IMR-90 (cell line): ENCODE results near the gene SAMD11. TPM values are rescaled to one million over a fixed set of nuclear protein-coding genes. Genes with fewer than 3 reads are reported as not detected.

ENCODE experiments used
- ATAC-seq: fragments of 200-7000 bp; cut with Tn5 transposase; 2 replicates; pipeline ENCODE4 v1.9.1; 2020; ENCODE audit warnings: low read depth, mild to moderate bottlenecking, moderate library complexity
- BruUV-seq: library from RNA; stranded (reverse); fragments of 400-500 nt; replicated peaks from 2 replicates; lab custom pipeline; 2021; lab: Mats Ljungman, UMichigan
- CTCF ChIA-PET: fragments of 300-600 bp; formaldehyde crosslinking; extraction: SDS; loops from one replicate; lab custom pipeline; 2021; ENCODE audit warnings: antibody characterized with exemption; lab: Yijun Ruan, JAX
- POLR2A ChIA-PET: fragments of 300-600 bp; sonication (Branson Sonifier 250); formaldehyde crosslinking; loops from one replicate; lab custom pipeline; 2022; ENCODE audit warnings: antibody characterized with exemption; ENCODE audit not compliant: unreplicated experiment; lab: Charles Lee
- DNase-seq: peaks from one replicate; pipeline ENCODE4 v3.0.0; 2013
- H2AFZ ChIP-seq: replicated peaks from 2 replicates; pipeline ENCODE3; 2013; ENCODE audit warnings: low read length, mild to moderate bottlenecking; ENCODE audit not compliant: poor library complexity
- H2AK5ac ChIP-seq: 2 replicates; pipeline ENCODE4 v1.6.1; 2013; ENCODE audit warnings: low read depth, low read length, inconsistent platforms
- H2AK9ac ChIP-seq: replicated peaks from 2 replicates; pipeline ENCODE3; 2013; ENCODE audit warnings: mild to moderate bottlenecking, low read depth, low read length, moderate library complexity; ENCODE audit not compliant: poor library complexity
- H2BK120ac ChIP-seq: 2 replicates; pipeline ENCODE4 v1.6.1; 2013; ENCODE audit warnings: low read depth, low read length, inconsistent platforms
- H2BK15ac ChIP-seq: 3 replicates; pipeline ENCODE4 v1.6.1; 2013; ENCODE audit warnings: low read depth, low read length, inconsistent platforms
- H2BK20ac ChIP-seq: 2 replicates; pipeline ENCODE4 v1.6.1; 2013; ENCODE audit warnings: low read depth, mild to moderate bottlenecking, inconsistent platforms, low read length, moderate library complexity
- H2BK5ac ChIP-seq: 2 replicates; pipeline ENCODE4 v1.6.1; 2013; ENCODE audit warnings: mild to moderate bottlenecking, low read depth, low read length, inconsistent platforms; ENCODE audit not compliant: poor library complexity, severe bottlenecking
- H3K14ac ChIP-seq: replicated peaks from 2 replicates; pipeline ENCODE4 v1.6.1; 2013; ENCODE audit warnings: low read depth, low read length, inconsistent platforms
- H3K18ac ChIP-seq: 2 replicates; pipeline ENCODE4 v1.6.1; 2013; ENCODE audit warnings: low read depth, low read length, control low read depth
- H3K23ac ChIP-seq: 2 replicates; pipeline ENCODE4 v1.6.1; 2013; ENCODE audit warnings: low read depth, low read length, inconsistent platforms
- H3K27ac ChIP-seq: 2 replicates; pipeline ENCODE4 v1.5.1; 2013; ENCODE audit warnings: mild to moderate bottlenecking, control low read depth, low read length; ENCODE audit not compliant: insufficient read depth
- H3K27me3 ChIP-seq: 2 replicates; pipeline ENCODE4 v1.6.1; 2013; ENCODE audit warnings: low read length; ENCODE audit not compliant: control insufficient read depth, insufficient read depth
- H3K36me3 ChIP-seq: 2 replicates; pipeline ENCODE4 v1.6.1; 2013; ENCODE audit warnings: low read length, mixed read lengths; ENCODE audit not compliant: control insufficient read depth, insufficient read depth
- H3K4ac ChIP-seq: 2 replicates; pipeline ENCODE4 v1.6.1; 2013; ENCODE audit warnings: low read depth, low read length, inconsistent platforms
- H3K4me1 ChIP-seq: 2 replicates; pipeline ENCODE4 v1.6.1; 2013; ENCODE audit warnings: low read length, mixed read lengths; ENCODE audit not compliant: control insufficient read depth, insufficient read depth
- H3K4me2 ChIP-seq: 2 replicates; pipeline ENCODE4 v1.6.1; 2013; ENCODE audit warnings: low read depth, mild to moderate bottlenecking, control low read depth, low read length, moderate library complexity
- H3K4me3 ChIP-seq: 2 replicates; pipeline ENCODE4 v1.5.1; 2013; ENCODE audit warnings: low read depth, mild to moderate bottlenecking, control low read depth, low read length, moderate library complexity; ENCODE audit not compliant: insufficient read depth
- H3K56ac ChIP-seq: 2 replicates; pipeline ENCODE4 v1.6.1; 2013; ENCODE audit warnings: low read length, inconsistent platforms; ENCODE audit not compliant: insufficient read depth; ENCODE audit errors: extremely low read depth
- H3K79me1 ChIP-seq, 2 experiments: 2 replicates each; pipeline ENCODE4 v1.6.1; 2013; ENCODE audit warnings: low read length in 2 of 2, inconsistent platforms in 1 of 2, low read depth in 1 of 2
- H3K9ac ChIP-seq: 2 replicates; pipeline ENCODE4 v1.6.1; 2013; ENCODE audit warnings: low read depth, low read length, control low read depth
- H3K9me1 ChIP-seq: 2 replicates; pipeline ENCODE4 v1.6.1; 2013; ENCODE audit warnings: low read length, inconsistent platforms; ENCODE audit not compliant: insufficient read depth
- H3K9me3 ChIP-seq: 2 replicates; pipeline ENCODE4 v1.6.1; 2013; ENCODE audit warnings: low read length; ENCODE audit not compliant: control insufficient read depth, insufficient read depth
- H4K20me1 ChIP-seq: 2 replicates; pipeline ENCODE4 v1.6.1; 2013; ENCODE audit warnings: low read length, inconsistent platforms; ENCODE audit not compliant: insufficient read depth
- H4K5ac ChIP-seq: 2 replicates; pipeline ENCODE4 v1.6.1; 2013; ENCODE audit warnings: mild to moderate bottlenecking, low read depth, low read length, control low read depth
- H4K8ac ChIP-seq, 2 experiments: 2 replicates each; pipeline ENCODE4 v1.6.1; 2013; ENCODE audit warnings: low read depth in 2 of 2, low read length in 2 of 2, control low read depth in 1 of 2, inconsistent platforms in 1 of 2
- H4K91ac ChIP-seq: 2 replicates; pipeline ENCODE4 v1.6.1; 2013; ENCODE audit warnings: low read depth, low read length, inconsistent platforms; ENCODE audit not compliant: insufficient read depth
- CEBPB ChIP-seq: IDR thresholded peaks from 2 replicates; pipeline ENCODE4 v1.6.1; 2012; ENCODE audit warnings: low read depth, low read length, improper control_type of control experiment
- CHD1 ChIP-seq: IDR thresholded peaks from 2 replicates; pipeline ENCODE4 v1.6.1; 2012; ENCODE audit warnings: low read depth, low read length, improper control_type of control experiment
- FOS ChIP-seq: fragments of 150-350 bp; IDR thresholded peaks from 2 replicates; pipeline ENCODE4 v1.6.1; 2016; ENCODE audit warnings: low read depth, low read length
- MAFK ChIP-seq: IDR thresholded peaks from 2 replicates; pipeline ENCODE4 v1.6.1; 2012; ENCODE audit warnings: low read depth, low read length, improper control_type of control experiment
- MAZ ChIP-seq: IDR thresholded peaks from 2 replicates; pipeline ENCODE4 v1.6.1; 2012; ENCODE audit warnings: low read depth, mild to moderate bottlenecking, low read length, improper control_type of control experiment, moderate library complexity, borderline replicate concordance
- MXI1 ChIP-seq: IDR thresholded peaks from 2 replicates; pipeline ENCODE4 v1.6.1; 2012; ENCODE audit warnings: low read depth, mild to moderate bottlenecking, low read length, moderate library complexity, borderline replicate concordance
- POLR2A ChIP-seq: IDR thresholded peaks from 2 replicates; pipeline ENCODE4 v1.6.1; 2012; ENCODE audit warnings: mild to moderate bottlenecking, low read depth, low read length
- RAD21 ChIP-seq: IDR thresholded peaks from 2 replicates; pipeline ENCODE4 v1.6.1; 2012; ENCODE audit warnings: low read length, improper control_type of control experiment
- RCOR1 ChIP-seq: IDR thresholded peaks from 2 replicates; pipeline ENCODE4 v1.6.1; 2012; ENCODE audit warnings: mild to moderate bottlenecking, low read length, improper control_type of control experiment; ENCODE audit not compliant: insufficient replicate concordance
- whole genome bisulfite sequencing, 2 experiments: methylation state at CpG; one replicate each; pipeline versions ENCODE4 v1.1.5 to v1.1.7; 2013; ENCODE audit warnings: missing lambda C conversion rate in 2 of 2; ENCODE audit not compliant: insufficient read length in 1 of 2; ENCODE audit errors: extremely low coverage in 2 of 2; 5-methylcytosine and 5-hydroxymethylcytosine counted together
- dilution Hi-C: fragments of 300-500 bp; cut with HindIII; formaldehyde crosslinking; loops from one replicate; pipeline ENCODE4 v1.14.3; 2018; ENCODE audit warnings: low sequenced_read_pairs; ENCODE audit not compliant: unreplicated experiment
- in situ Hi-C: fragments of 300-500 bp; cut with MboI; formaldehyde crosslinking; loops from 3 replicates; pipeline ENCODE4 v1.14.3; 2019; ENCODE audit warnings: low sequenced_read_pairs, inconsistent platforms, mixed read lengths
- intact Hi-C: fragments of 100-400 bp; cut with micrococcal nuclease; formaldehyde crosslinking; loops from 2 replicates; pipeline ENCODE4 v1.10.0; 2022
- polyA plus RNA-seq, 3 experiments: library from polyadenylated mRNA; depleted of rRNA; stranded (reverse); fragments of >200 nt; gene quantifications; 2 replicates each; pipeline ENCODE4 v1.2.3, GENCODE V29; 2012; ENCODE audit warnings: low replicate concordance in 1 of 3
- total RNA-seq: library from RNA; depleted of rRNA; stranded (reverse); fragments of >200 nt; gene quantifications from 2 replicates; pipeline ENCODE4 v1.2.3, GENCODE V29; 2012
- TF ChIP-seq, protein P1 (sequence below): fragments of 150-350 bp; IDR thresholded peaks from 2 replicates; pipeline ENCODE4 v1.6.1; 2016; ENCODE audit warnings: low read depth, mild to moderate bottlenecking, low read length, moderate library complexity, borderline replicate concordance
- TF ChIP-seq, protein P2 (sequence below): fragments of 150-350 bp; IDR thresholded peaks from 2 replicates; pipeline ENCODE4 v1.6.1; 2017; ENCODE audit warnings: mild to moderate bottlenecking, antibody characterized with exemption, low read length, low read depth

The SAMD11 gene
- total and polyA plus RNA-seq, 2 of the 4 experiments (the other 2 are of a cell fraction), result 5.9 to 22.9 TPM

GRCh38 chr1:970242-970972, 46.7 kb downstream of the SAMD11 start:
- Histone ChIP-seq H2BK20ac (no peak overlapping the region), H4K91ac (no peak overlapping the region)

More at GRCh38 chr1:970242-970972, 46.7 kb downstream of the SAMD11 start:
- no peak overlapping the region for H3K18ac ChIP-seq
- H3K27me3 ChIP-seq, result peaks cover 5% of the 10 kb centered on the region; the same call in 1 of the 2 replicates
- no peak overlapping the region for H4K8ac ChIP-seq
- TF ChIP-seq RCOR1, result no peak
- TF ChIP-seq RAD21, result no peak
- no peak for TF ChIP-seq MAFK
- TF ChIP-seq, protein P1, sequence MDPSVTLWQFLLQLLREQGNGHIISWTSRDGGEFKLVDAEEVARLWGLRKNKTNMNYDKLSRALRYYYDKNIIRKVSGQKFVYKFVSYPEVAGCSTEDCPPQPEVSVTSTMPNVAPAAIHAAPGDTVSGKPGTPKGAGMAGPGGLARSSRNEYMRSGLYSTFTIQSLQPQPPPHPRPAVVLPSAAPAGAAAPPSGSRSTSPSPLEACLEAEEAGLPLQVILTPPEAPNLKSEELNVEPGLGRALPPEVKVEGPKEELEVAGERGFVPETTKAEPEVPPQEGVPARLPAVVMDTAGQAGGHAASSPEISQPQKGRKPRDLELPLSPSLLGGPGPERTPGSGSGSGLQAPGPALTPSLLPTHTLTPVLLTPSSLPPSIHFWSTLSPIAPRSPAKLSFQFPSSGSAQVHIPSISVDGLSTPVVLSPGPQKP, result no peak
- no peak for TF ChIP-seq MAZ
- TF ChIP-seq CEBPB, result no peak
- no peak for TF ChIP-seq FOS
- TF ChIP-seq CHD1, result no peak
- no peak for TF ChIP-seq MXI1
- TF ChIP-seq POLR2A, result no peak
- TF ChIP-seq, protein P2, sequence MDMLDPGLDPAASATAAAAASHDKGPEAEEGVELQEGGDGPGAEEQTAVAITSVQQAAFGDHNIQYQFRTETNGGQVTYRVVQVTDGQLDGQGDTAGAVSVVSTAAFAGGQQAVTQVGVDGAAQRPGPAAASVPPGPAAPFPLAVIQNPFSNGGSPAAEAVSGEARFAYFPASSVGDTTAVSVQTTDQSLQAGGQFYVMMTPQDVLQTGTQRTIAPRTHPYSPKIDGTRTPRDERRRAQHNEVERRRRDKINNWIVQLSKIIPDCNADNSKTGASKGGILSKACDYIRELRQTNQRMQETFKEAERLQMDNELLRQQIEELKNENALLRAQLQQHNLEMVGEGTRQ, result no peak
- dilution Hi-C loops (no loop called here), intact Hi-C loops (no loop called here), in situ Hi-C loops (no loop called here)
- H2AK9ac ChIP-seq, result peak overlapping the region; percentile 45
- no peak overlapping the region for H3K4me2 ChIP-seq
- no peaks in the 10 kb centered on the region for H3K9me3 ChIP-seq
- no peak overlapping the region for H2AFZ ChIP-seq
- no peak overlapping the region for H2BK15ac ChIP-seq
- H3K56ac ChIP-seq, result no peak overlapping the region
- CTCF ChIA-PET, result no interaction called here
- H2BK120ac ChIP-seq, result no peak overlapping the region
- ATAC-seq (no peak), DNase-seq (no peak)
- H2AK5ac ChIP-seq, result no peak overlapping the region
- no peak overlapping the region for H3K9ac ChIP-seq
- H3K9me1 ChIP-seq, result peaks cover 6% of the 10 kb centered on the region
- H3K4me1 ChIP-seq, result peaks cover 6% of the 10 kb centered on the region; the same call in 1 of the 2 replicates
- H3K79me1 ChIP-seq, result 0 out of 4 replicates have a peak, but pooled peaks cover 0 to 10% of the 10 kb centered on the region in 2 experiments
- no peak overlapping the region for H3K4me3 ChIP-seq
- no peak overlapping the region for H3K4ac ChIP-seq
- no peaks in the 10 kb centered on the region; the same call in 1 of the 2 replicates for H4K20me1 ChIP-seq
- no peak overlapping the region for H2BK5ac ChIP-seq
- no peak overlapping the region for H3K14ac ChIP-seq
- 35% methylated on average over 4 of the region's 33 CpGs; no CpG with 5 or more reads in 1 of the 2 experiments for WGBS, 2 experiments
- H3K27ac ChIP-seq, result no peak overlapping the region
- no peaks in the 10 kb centered on the region for H3K36me3 ChIP-seq
- H4K5ac ChIP-seq, result no peak overlapping the region
- H3K23ac ChIP-seq, result no peak overlapping the region
- POLR2A ChIA-PET, result no interaction called here
- BruUV-seq, result no TSS peak
